Stimulated activated CD8-positive, alpha-beta memory T cell treated with anti-CD3 and anti-CD28 coated beads, Interleukin-2, amount 100 ng/mL, for 48 hours (primary cell): Measurements from ENCODE around the gene TTC7B.
A peak's percentile ranks its signal among the peaks of the same experiment; 100 is the strongest.
"Not testable (repeated sequence)": the region's sequence is repeated elsewhere in the genome, so short reads cannot be mapped to it uniquely, and the experiment has no call there.

Experiments
- DNase-seq, 2 donors: peaks; one replicate each; pipeline ENCODE4 v3.0.0-alpha.2; 2020; ENCODE audit warnings: low read depth in 2 of 2

Gene TTC7B

GRCh38 chr14:90815822-90816662 is at the start of gene TTC7B:
Gene TTC7B (minus strand): TSS chr14:90816430. CDS start chr14:90816295, 135 bp downstream.
- DNase-seq = peak in 1 of 2 donors; percentile 16

GRCh38 chr14:90864741-90865140 is 48.5 kb upstream of the TTC7B start:
- no peak for DNase-seq

GRCh38 chr14:90858511-90858910 is 42.3 kb upstream of the TTC7B start:
- no peak for DNase-seq

- DNase-seq = no peak
Observed at GRCh38 chr14:90857866-90858265, 41.6 kb upstream of the TTC7B start.

- DNase-seq = not testable (repeated sequence)
Observed at GRCh38 chr14:90856115-90856514, 39.9 kb upstream of the TTC7B start.

- no peak for DNase-seq
Observed at GRCh38 chr14:90853116-90853515, 36.9 kb upstream of the TTC7B start.

- no peak for DNase-seq
Observed at GRCh38 chr14:90851327-90852036, 35.3 kb upstream of the TTC7B start.

GRCh38 chr14:90850487-90850886 is 34.3 kb upstream of the TTC7B start:
- no peak for DNase-seq

GRCh38 chr14:90849787-90850444 is 33.7 kb upstream of the TTC7B start:
- no peak for DNase-seq

GRCh38 chr14:90848944-90849731 is 32.9 kb upstream of the TTC7B start:
- no peak for DNase-seq

GRCh38 chr14:90846511-90846910 is 30.3 kb upstream of the TTC7B start:
- no peak for DNase-seq

- DNase-seq = no peak
Observed at GRCh38 chr14:90844321-90844720, 28.1 kb upstream of the TTC7B start.

- no peak for DNase-seq
Observed at GRCh38 chr14:90842726-90843125, 26.5 kb upstream of the TTC7B start.

GRCh38 chr14:90840667-90841066 is 24.4 kb upstream of the TTC7B start:
- DNase-seq = not testable (repeated sequence)

GRCh38 chr14:90839889-90840266 is 23.6 kb upstream of the TTC7B start:
- DNase-seq = no peak

GRCh38 chr14:90839024-90839888 is 23.0 kb upstream of the TTC7B start:
- no peak for DNase-seq

GRCh38 chr14:90838531-90838930 is 22.3 kb upstream of the TTC7B start:
- not testable (repeated sequence) for DNase-seq

- DNase-seq = no peak
Observed at GRCh38 chr14:90837355-90837754, 21.1 kb upstream of the TTC7B start.

GRCh38 chr14:90836692-90837063 is 20.4 kb upstream of the TTC7B start:
- no peak for DNase-seq

GRCh38 chr14:90831821-90832220 is 15.6 kb upstream of the TTC7B start:
- no peak for DNase-seq
